ENCODE measurements around the gene ETV6.

The ETV6 gene

DNA sequence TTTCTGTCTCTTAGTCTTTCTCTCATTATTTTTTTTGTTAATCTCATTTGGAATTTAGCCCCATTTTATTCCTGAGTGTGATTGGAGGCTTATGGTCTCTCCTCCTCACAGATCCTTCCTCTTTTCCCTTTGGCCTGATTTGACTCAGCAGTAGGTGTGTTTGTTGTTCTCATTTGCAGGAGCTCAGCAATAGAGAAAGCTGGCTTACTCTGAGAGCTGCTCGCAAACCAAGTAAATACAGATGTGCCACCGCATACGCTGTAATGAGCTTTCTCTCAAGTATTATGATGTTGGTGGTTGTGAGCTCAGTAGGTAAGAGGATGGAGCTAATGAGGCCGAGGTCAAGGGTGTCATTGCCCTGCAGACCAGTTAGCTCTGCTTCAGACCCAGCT, 206.5 kb downstream of the ETV6 start:
- no peak for DNase-seq (ENCODE audit: low read depth, low spot score)

DNA sequence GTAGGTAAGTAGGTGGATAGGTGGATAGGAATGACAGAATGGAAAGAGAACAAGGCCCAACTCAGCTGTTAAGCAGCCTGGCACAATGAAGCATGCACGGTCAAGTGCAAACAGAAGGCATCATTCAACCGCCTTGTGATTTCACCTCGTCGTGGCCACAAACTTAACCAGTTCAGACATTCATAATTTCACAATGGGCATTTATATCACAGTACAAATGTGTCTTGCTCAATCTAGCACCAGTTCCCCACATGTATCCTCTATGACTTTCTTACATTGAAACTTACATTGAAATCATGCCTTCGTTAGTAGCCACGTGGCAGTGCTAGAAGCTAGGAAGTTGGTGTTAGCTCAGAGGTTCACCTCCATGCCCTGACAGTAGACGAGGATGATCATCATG, 207.5 kb downstream of the ETV6 start:
- DNase-seq (ENCODE audit: low read depth, low spot score), result no peak

DNA sequence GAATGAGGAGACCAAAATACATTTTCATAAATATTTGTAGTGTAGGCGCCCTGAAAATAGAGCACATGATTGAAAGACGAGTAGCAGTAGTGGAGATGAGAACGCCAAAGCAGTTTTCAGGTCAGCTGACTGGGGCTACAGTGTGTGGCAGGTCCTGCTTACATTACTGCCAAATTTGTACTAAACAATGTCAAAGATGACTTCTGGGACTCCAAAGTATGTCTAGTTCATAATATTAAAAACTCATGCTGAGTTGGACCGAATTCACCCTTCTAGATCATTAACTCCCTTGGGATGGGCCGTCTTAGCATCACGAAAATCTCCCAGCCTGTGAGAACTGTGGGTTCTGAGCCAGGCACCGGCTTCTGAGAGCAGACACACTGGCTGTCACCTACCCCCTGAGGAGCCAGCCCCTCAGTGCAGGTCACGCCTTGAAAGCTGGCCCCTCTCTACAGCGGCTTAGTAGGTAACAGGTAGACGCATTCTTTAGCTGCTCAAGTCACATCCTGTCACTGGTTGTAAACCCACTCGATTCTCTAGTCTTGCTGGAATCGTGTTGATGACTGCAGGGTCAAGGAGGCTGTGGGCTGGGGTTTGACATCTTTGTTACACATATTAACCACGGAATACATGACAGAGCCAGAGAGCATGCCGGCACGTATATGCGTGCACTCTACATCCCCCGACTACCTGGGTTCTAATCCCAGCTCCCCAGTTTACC, 210.4 kb downstream of the ETV6 start:
- no peak for DNase-seq (ENCODE audit: low read depth, low spot score)

DNA sequence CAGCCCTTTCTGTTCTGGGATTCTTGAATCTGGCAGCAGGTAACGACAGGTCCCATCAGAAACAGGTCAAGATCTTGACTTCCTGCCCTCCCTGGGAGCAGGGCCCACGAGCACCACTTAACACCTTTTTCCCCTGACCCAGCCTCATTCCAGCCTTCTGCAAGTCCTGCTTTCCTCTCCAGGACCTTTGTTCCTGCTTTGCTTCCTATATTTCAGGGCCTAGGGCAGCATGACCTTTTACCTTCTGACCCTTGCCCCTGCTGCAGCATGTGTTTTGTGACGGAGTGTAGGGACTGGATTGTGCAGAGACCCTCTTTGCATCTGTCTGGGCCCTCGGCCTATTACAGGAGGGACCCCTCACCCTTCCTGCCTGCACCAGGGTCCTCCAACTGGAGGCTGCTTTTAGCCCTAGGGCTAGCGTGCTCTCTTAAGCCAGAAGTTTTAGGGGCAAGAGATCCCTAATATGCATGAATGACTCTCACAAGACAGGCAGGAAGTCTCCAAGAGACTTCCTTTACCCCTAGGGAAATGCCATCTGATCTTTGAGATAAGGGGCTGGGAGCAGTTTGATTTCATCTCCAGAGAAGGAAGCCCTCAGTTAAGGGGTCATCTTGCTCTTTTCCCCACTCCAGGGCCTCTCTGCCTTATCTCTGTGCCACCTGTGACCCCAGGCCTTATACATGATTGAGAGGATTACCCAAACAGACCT, 211.8 kb downstream of the ETV6 start:
- DNase-seq (ENCODE audit: low read depth, low spot score), result no peak

DNA sequence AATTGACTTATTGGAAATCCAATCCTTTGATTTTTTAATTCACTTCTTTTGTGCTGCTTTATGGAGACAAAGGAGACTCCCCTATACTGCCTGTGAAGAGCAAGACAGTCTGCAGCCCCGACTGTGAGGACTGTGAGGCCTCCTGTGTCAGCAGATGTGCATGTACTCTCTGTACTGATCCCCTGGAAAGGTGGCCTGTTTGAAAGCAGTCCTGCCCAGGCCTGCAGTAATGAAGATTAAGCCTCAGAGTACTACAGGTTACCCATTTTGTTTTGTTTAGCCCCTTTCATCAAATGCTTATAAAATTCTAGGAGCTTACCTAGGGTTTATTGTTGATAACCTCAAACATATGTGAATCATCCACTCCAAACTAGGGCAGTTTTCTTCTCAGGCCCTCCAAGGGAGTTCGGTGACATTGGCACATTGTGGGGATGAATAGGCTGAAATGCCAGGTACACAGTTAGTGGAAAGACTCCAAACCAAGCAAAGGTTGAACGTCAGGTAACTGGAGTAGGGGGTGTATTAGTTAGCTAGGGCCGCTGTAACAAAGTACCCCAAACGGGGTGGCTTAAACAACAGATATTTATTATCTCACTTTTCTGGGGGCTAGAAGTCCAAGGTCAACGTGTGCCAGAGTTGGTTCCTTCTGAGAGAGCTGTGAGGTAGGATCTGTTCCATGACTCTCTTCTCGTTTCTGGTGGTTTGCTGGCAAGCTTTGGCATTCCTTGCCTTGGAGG, 212.6 kb downstream of the ETV6 start:
- DNase-seq (ENCODE audit: low read depth, low spot score), result no peak

DNA sequence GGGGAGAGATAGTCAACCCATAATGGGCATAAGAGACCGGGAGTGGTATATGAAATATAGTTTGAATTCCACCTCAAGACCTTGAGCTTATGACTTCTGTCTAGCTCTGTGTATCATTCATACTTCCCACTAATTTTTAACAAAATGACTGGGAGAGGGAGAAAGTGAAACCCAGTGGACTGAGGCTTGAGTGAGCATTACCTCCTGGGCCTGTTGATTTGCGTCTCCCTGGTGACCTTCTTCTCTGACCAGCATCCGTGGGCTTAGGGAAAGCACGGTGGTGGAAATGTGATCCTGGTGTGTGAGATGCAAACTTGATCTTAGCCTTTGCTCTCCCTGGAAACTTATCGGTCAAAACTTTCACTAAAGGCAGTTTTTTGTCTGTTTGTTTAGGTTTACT, 213.3 kb downstream of the ETV6 start:
- peak; percentile 54 for DNase-seq (ENCODE audit: low read depth, low spot score)

DNA sequence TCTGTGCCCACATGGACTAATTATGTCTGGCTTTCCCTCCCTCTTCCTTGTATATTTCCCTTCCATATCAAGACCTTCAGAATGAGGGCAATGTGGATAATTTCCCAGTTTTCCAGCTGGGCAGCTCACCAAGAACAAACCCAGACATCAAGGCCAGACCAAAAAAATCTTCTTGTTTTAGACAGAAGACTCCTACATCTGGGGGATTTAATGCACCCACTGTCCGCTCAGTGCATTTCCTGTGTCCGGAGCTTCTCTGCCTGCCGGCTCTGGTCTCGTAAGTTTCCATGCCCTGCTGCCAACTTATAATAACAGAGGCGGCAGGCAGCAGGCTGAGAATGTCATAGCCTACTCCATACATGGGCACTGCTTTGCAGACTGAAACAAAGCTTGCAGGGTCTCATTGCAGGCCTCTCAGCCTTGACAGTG, 214.0 kb downstream of the ETV6 start:
- peak; percentile 45 for DNase-seq (ENCODE audit: low read depth, low spot score)

DNA sequence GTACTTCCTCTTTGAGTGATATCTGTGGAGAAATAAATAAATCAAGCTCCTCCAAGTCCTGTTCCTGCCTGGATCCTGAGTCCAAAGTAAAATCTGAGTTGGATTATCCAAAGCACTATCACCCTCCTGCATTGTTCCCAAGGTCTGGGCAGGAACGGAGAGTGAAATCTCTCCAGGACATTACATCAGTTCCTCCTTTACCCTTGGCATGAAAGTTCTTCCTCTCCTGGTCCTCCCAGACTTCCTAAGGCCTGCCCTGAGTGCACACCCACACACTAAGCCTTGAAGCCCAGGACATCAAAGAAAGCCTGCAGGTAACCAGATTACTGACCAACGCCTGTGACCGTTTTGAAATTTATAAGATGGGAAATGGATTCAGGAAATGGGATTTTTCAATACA, 214.5 kb downstream of the ETV6 start:
- DNase-seq (ENCODE audit: low read depth, low spot score), result no peak

DNA sequence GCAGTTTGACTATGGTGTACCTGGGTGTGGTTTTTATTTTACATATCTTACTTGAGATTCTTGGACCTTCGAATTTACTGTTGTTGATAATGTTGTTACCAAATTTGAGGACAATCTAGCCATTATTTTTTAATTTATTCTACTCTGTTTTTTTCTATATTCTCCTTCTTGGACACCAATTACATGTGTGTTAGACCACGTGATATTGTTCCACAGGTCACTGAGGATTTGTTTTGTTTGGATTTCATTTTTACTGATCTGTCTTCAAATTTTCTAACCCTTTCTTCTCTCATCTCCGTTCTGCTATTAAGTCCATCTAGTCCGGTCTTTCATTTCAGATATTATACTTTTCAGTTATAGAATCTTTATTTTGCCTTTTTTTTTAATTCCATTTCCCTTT, 216.3 kb downstream of the ETV6 start:
- DNase-seq (ENCODE audit: low read depth, low spot score), result no peak

DNA sequence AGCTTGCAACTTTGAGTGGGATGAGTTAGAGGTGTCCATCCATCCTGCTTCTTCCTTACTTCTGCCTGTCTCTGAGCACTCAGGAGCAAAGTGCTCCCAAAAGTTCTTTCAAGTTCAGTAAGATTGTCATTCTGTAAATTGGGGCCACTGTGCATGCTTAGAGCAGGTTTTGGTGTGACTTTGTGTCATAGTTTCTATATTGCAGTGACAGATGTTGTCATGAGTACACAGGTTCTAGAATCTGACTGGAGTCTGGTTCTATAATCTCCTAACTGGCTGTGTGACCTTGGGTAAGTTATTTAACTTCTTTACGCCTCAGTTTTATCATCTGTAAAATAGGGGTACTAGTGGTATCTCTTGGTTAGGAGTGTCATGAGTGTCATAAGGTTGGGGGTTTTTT, 218.6 kb downstream of the ETV6 start:
- no peak for DNase-seq (ENCODE audit: low read depth, low spot score)

DNA sequence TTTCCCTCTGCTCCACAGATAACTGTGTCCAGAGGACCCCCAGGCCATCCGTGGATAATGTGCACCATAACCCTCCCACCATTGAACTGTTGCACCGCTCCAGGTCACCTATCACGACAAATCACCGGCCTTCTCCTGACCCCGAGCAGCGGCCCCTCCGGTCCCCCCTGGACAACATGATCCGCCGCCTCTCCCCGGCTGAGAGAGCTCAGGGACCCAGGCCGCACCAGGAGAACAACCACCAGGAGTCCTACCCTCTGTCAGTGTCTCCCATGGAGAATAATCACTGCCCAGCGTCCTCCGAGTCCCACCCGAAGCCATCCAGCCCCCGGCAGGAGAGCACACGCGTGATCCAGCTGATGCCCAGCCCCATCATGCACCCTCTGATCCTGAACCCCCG, 219.9 kb downstream of the ETV6 start:
- no peak for DNase-seq (ENCODE audit: low read depth, low spot score)

DNA sequence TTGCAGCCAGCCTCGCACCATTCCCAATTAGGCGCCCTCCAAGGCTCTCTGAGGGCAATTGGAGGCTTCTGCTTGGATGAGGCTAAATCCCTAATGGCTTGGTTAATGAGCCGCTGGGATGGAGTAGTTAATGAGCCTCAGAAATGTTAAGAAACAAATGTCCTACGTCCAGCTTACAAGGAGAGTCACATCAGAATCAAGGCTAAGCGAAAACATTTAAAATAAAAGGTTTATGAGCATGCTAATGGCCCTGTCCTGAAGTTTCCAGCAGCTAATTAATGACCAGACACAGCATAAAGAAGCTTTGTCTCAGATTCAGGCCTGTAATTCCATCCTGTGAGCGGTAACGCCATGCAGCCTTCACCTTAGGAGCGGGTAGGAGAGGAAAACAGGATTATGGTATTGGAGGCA, 220.6 kb downstream of the ETV6 start:
- no peak for DNase-seq (ENCODE audit: low read depth, low spot score)

DNA sequence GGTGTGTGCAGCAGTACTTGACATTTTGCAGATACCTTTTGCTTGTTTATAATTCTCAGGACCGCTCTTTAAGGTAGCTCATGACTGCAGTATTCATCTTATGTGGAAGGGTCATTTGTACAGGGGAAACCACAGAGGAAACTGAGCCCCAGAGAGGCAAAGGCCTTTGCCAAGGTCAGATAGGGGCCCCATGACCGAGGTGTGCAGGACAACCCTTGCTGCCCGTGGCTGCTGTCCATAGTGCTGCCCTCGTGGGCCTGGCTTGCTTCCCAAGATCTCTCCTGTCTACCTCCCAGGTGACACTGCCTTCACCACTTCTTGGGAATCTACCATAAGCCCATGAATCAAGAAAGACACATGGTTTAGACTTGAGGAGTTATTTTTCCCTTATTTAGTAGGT, 222.6 kb downstream of the ETV6 start:
- DNase-seq (ENCODE audit: low read depth, low spot score), result no peak

DNA sequence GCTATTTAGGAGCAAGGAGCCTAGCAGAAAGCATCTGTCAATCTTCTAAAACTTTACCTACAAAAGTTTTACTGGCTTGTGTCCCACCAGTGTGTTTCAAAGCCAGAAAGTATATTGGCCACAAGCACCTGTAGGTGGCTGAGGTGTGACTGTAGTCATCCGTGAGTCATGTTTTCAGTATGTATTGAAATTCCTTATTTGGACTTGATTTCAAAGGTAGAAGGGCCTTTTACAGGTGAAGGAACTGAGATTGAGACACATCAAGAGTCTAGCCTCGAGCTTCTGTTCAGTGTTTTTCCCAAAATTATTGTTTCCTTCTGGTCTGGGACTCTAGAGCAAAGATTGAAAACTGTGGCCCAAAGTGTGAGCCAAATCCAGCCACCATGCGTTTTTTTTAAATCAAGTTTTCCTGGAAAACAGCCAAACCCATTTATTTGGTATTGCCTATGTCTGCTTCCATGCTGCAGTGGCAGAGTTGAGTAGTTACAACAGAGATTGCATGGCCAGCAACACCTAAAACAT, 226.0 kb downstream of the ETV6 start:
- DNase-seq (ENCODE audit: low read depth, low spot score), result no peak

DNA sequence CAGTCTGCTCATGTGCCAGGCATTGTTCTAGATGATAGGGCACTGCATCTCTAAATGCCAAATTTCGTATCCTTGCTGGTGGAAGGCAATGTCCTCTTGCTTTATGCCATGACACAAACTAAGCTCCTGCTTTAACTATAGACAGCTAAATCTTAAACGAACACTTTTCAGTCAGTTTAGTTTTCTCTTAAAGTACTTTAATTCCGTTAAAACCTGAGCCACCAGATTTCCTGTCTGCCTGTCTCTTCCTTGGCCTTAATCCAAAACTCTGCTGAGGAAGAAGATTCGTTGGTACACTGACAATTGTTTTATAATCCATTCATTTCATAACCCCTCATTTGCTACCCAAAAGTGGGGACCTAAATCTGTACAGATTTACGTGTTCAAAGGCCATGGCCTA, 226.8 kb downstream of the ETV6 start:
- no peak for DNase-seq (ENCODE audit: low read depth, low spot score)

DNA sequence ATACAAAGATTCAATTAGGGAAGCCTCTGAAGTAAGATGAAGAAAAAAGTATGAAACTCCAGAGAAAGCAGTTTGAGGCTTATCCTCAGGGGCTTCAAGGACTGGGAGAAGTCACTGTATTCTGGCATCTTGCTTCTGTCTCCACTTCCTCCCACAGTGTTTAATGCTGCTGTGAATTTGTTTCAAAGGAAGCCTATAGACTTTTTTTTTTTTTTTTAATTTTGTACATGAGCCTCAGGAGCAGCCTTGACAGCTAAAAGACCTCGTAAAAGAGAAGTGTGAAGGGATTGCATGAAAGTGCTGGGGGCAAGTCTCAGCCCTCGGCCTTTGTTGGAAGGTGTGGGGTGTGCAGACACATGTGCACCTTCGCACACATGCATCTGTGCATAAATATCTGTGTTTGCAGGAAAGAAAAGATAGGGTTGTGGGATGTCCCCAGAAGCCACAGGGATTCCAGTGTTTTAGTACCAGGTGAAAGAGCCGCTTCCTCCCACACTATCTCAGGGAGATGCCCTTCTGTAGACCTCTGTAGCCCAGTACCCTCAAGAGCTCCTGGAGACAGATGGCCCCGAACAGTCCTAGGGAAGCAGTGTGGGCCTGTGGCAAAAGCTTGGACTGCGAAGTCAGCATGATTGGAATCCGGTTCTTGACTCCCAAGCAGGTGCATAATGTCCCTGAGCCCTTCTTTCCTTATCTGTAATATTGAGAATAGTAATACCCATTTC, 227.8 kb downstream of the ETV6 start:
- DNase-seq (ENCODE audit: low read depth, low spot score), result no peak

DNA sequence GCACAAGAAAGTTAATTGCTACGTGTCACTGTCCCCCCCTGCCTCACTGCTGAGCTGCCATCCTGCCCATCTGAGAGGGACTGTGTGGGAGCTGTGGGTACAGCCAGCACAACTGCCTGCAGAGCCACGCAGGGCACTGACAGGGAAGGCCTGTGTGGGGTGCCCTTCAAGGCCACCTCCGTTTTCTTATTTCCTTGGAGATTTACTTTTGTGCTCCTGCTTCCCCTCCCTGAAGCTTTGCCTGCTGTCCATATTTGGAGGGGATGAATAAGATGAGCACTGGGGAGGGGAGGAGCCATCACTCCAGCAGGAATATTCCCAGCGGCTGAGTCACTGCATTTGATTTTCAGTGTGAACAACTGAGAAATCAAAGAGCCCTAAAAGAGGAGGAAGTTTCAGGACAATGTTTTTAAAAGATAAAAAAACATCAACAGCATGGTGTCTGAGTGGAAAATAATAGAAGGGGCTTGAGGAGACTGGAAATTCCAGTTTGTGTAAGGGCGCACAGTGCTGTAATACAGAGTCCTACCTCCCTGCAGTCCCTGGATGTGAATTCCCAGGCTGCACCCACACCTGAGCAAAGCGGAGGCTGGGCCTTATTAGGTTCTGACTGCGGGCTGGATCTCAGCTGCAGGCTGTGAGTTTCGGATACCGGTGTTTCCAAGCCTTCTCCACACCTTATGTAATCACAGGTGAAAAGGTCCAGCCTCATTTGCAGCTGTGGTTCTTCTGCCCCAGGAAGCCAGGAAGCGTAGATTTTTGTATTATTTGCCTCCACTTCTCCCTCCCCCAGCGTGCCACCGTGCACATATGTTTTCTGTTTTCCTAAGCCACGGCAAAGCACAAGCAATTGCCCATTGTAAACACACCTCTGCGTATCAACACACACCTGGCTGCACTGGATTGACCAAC, 228.7 kb downstream of the ETV6 start:
- DNase-seq (ENCODE audit: low read depth, low spot score), result peak; percentile 83

DNA sequence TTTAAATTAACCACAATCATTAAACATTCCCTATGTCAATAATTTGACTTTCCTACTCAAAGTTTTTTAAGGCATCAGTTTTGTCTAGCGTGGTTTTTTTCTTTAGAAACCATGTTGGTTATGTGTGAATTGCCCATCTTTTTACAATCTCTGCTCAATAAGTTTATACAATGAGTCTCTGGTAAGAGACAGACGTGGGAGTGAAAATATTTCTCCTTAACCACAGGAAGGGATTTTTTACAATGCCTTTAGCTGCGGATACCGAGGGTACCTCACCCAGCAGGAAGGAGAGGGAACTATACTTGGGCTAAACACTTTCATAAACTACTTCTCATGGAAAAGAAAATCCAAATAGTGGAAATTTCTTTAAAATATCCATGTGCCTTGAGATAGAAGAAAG, 229.8 kb downstream of the ETV6 start:
- peak; percentile 71 for DNase-seq (ENCODE audit: low read depth, low spot score)

DNA sequence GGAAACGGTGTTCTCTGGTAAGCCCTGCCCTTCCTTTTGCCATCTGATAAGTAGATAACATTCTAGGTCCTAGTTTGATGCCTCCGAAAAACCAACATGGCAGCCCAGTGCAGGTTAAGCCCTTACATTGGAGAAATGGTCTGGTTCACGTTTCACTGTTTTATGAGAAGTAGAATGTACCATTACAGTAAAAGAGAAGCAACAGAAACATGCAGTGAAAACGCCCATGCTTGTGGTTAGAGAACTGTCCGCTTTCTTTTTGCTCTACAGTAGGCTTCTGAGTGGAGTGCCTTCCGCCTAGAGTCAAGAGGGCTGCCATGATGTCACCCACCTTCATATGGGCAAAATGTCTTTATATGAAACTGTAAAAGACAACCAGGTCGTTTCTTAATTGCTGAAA, 230.9 kb downstream of the ETV6 start:
- no peak for DNase-seq (ENCODE audit: low read depth, low spot score)

DNA sequence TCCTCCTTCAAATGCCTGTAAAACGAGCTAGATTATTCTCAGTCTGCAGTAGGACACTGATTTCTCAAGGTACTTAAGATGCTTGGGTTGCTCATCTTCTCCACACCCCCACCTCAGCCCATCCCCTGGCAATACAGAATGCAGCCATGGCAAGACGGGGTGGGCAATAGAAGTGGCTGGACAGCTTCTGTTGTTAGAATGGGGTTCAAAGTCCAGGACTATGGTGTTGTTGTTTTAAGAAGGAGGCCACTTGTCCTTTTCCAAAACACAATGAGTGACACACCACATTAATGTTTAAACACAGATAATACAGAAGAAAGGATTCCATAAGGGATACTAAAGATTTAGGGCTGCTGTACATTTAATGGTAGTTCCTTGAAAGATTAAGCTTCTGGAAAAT, 232.4 kb downstream of the ETV6 start:
- no peak for DNase-seq (ENCODE audit: low read depth, low spot score)
